ENCODE measurements around the gene CDCP1.

The CDCP1 gene

GRCh38 chr3:45113625-45114050 is 32.5 kb downstream of the CDCP1 start:
- no peak overlapping the region for H3K4me3 ChIP-seq (replicated peaks; ENCODE audit: insufficient read depth, low read length)
- TF ChIP-seq POLR2AphosphoS5 (IDR thresholded peaks at IDR 0.05; ENCODE audit: low read depth), result no peak
- TF ChIP-seq REST (IDR thresholded peaks at IDR 0.05; ENCODE audit: insufficient replicate concordance, low read depth), result no peak
- TF ChIP-seq, protein P1, sequence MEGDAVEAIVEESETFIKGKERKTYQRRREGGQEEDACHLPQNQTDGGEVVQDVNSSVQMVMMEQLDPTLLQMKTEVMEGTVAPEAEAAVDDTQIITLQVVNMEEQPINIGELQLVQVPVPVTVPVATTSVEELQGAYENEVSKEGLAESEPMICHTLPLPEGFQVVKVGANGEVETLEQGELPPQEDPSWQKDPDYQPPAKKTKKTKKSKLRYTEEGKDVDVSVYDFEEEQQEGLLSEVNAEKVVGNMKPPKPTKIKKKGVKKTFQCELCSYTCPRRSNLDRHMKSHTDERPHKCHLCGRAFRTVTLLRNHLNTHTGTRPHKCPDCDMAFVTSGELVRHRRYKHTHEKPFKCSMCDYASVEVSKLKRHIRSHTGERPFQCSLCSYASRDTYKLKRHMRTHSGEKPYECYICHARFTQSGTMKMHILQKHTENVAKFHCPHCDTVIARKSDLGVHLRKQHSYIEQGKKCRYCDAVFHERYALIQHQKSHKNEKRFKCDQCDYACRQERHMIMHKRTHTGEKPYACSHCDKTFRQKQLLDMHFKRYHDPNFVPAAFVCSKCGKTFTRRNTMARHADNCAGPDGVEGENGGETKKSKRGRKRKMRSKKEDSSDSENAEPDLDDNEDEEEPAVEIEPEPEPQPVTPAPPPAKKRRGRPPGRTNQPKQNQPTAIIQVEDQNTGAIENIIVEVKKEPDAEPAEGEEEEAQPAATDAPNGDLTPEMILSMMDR (IDR thresholded peaks at IDR 0.05; ENCODE audit: insufficient read depth, low read length), result no peak
- TF ChIP-seq SPI1 (IDR thresholded peaks at IDR 0.05; ENCODE audit: borderline replicate concordance, low read depth), result no peak
- TF ChIP-seq GABPA (IDR thresholded peaks at IDR 0.05; ENCODE audit: low read depth), result no peak
- H3K27me3 ChIP-seq (ENCODE audit: insufficient read depth, poor library complexity, severe bottlenecking), result peaks cover 2% of the 10 kb centered on the region
- DNase-seq (ENCODE audit: low read depth in 1 of 2, low spot score in 1 of 2), result no peak
- no peak overlapping the region for H3K27ac ChIP-seq (replicated peaks)

DNA sequence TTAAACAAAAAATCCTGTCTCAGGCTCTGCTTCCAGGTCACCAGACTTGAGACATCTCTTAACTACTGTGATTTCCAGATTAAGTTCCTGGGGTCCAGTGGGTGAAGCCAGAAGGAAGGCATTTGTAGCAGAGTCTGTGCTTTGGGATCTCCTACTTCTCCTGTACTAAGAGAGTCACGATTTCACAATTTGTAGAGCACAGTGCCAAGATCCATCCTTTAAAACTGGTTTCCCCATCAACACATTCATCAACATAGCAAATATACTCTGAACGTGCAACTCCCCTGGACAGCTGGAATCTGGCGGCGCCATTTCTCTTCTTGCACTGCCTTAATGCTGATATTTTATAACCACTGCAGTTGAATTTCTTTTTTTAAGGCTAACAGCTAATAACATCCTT is 33.2 kb downstream of the CDCP1 start:
- no peak for DNase-seq (ENCODE audit: low read depth in 1 of 2, low spot score in 1 of 2)
- no peak overlapping the region for H3K27ac ChIP-seq (replicated peaks)
- H3K27me3 ChIP-seq (ENCODE audit: insufficient read depth, poor library complexity, severe bottlenecking), result no peaks in the 10 kb centered on the region
- H3K4me3 ChIP-seq (replicated peaks; ENCODE audit: insufficient read depth, low read length), result no peak overlapping the region
- TF ChIP-seq POLR2AphosphoS5 (IDR thresholded peaks at IDR 0.05; ENCODE audit: low read depth), result no peak
- TF ChIP-seq REST (IDR thresholded peaks at IDR 0.05; ENCODE audit: insufficient replicate concordance, low read depth), result no peak
- no peak for TF ChIP-seq GABPA (IDR thresholded peaks at IDR 0.05; ENCODE audit: low read depth)
- no peak for TF ChIP-seq SPI1 (IDR thresholded peaks at IDR 0.05; ENCODE audit: borderline replicate concordance, low read depth)
- TF ChIP-seq, protein P1 (IDR thresholded peaks at IDR 0.05; ENCODE audit: insufficient read depth, low read length), result no peak

- Histone ChIP-seq H3K4me3 (replicated peaks; ENCODE audit: insufficient read depth, low read length) (peak overlapping the region; percentile 37), H3K27ac (replicated peaks) (peak overlapping the region; percentile 81), H3K27me3 (ENCODE audit: insufficient read depth, poor library complexity, severe bottlenecking) (no peaks in the 10 kb centered on the region)
- TF ChIP-seq POLR2AphosphoS5 (IDR thresholded peaks at IDR 0.05; ENCODE audit: low read depth), result 0 out of 2 replicates have a peak, but pooled peaks have one; percentile 9
- TF ChIP-seq REST (IDR thresholded peaks at IDR 0.05; ENCODE audit: insufficient replicate concordance, low read depth), result no peak
- no peak for DNase-seq (ENCODE audit: low read depth in 1 of 2, low spot score in 1 of 2)
These were observed 35.7 kb downstream of the CDCP1 start for GRCh38 chr3:45110509-45110833.
